A673 (cell line): ENCODE results near the gene POLG. TPM values are rescaled to one million over a fixed set of nuclear protein-coding genes. Genes with fewer than 3 reads are reported as not detected.

Source experiments
- BruUV-seq: library from RNA; stranded (reverse); fragments of 400-500 nt; replicated peaks from 2 replicates; lab custom pipeline; 2021; lab: Mats Ljungman, UMichigan
- CTCF ChIA-PET: fragments of 300-600 bp; sonication (Branson Sonifier 250); formaldehyde crosslinking; loops from one replicate; lab custom pipeline; 2022; ENCODE audit warnings: antibody characterized with exemption; lab: Charles Lee
- POLR2A ChIA-PET: fragments of 300-600 bp; sonication (Branson Sonifier 250); formaldehyde crosslinking; loops from one replicate; lab custom pipeline; 2022; ENCODE audit warnings: antibody characterized with exemption; ENCODE audit not compliant: low non-redundant PET; lab: Charles Lee
- DNase-seq: peaks from one replicate; pipeline ENCODE4 v3.0.0-alpha.2; 2015; ENCODE audit warnings: low spot score
- H3K27ac ChIP-seq: fragments of 200-600 bp; sonication (generic); 2 replicates; pipeline ENCODE4 v1.5.1; 2016; ENCODE audit warnings: mixed run types, low read depth, mild to moderate bottlenecking, mixed read lengths, antibody characterized with exemption, low read length; ENCODE audit not compliant: poor library complexity, severe bottlenecking
- H3K27me3 ChIP-seq: fragments of 200-600 bp; sonication (generic); replicated peaks from 2 replicates; pipeline ENCODE4 v1.6.1; 2017; ENCODE audit warnings: mixed run types, low read depth, mild to moderate bottlenecking, mixed read lengths, antibody characterized with exemption, low read length; ENCODE audit not compliant: insufficient read depth, poor library complexity
- H3K36me3 ChIP-seq: fragments of 200-600 bp; sonication (generic); 2 replicates; pipeline ENCODE4 v1.6.1; 2016; ENCODE audit warnings: mixed run types, mild to moderate bottlenecking, mixed read lengths, antibody characterized with exemption, low read length; ENCODE audit not compliant: insufficient read depth, poor library complexity, severe bottlenecking
- H3K4me1 ChIP-seq: fragments of 200-600 bp; sonication (generic); 2 replicates; pipeline ENCODE4 v1.6.1; 2017; ENCODE audit warnings: mixed run types, mild to moderate bottlenecking, mixed read lengths, antibody characterized with exemption, low read length; ENCODE audit not compliant: insufficient read depth, poor library complexity, severe bottlenecking
- H3K4me3 ChIP-seq: fragments of 200-600 bp; sonication (generic); 2 replicates; pipeline ENCODE4 v1.5.1; 2016; ENCODE audit warnings: low read depth, mixed run types, mild to moderate bottlenecking, mixed read lengths, low read length; ENCODE audit not compliant: poor library complexity, severe bottlenecking
- H3K9me3 ChIP-seq: fragments of 200-600 bp; sonication (generic); 2 replicates; pipeline ENCODE4 v1.6.1; 2016; ENCODE audit warnings: mixed run types, low read depth, mild to moderate bottlenecking, mixed read lengths, antibody characterized with exemption, low read length; ENCODE audit not compliant: poor library complexity, severe bottlenecking
- EZH2 ChIP-seq: fragments of 200-600 bp; sonication (generic); IDR thresholded peaks from 2 replicates; pipeline ENCODE4 v1.6.1; 2017; ENCODE audit warnings: borderline replicate concordance, low read depth, mild to moderate bottlenecking, mixed read lengths, antibody characterized with exemption, low read length; ENCODE audit not compliant: poor library complexity, severe bottlenecking
- intact Hi-C: fragments of 100-400 bp; cut with micrococcal nuclease; formaldehyde crosslinking; loops from one replicate; pipeline ENCODE4 v1.10.0; 2022; ENCODE audit not compliant: unreplicated experiment
- total RNA-seq: library from RNA; stranded (reverse); gene quantifications from 2 replicates; pipeline ENCODE4 v1.2.3, GENCODE V29; 2021
- TF ChIP-seq, protein P1 (sequence below): fragments of 300-800, 200-600 bp; sonication (generic); conservative IDR thresholded peaks from 2 replicates; pipeline ENCODE4 v1.5.1; 2017; ENCODE audit warnings: low read depth, mild to moderate bottlenecking, antibody characterized with exemption, low read length, moderate library complexity, mixed read lengths

POLG gene
- total RNA-seq, 1 experiment from 2014 or later = 166 TPM

DNA sequence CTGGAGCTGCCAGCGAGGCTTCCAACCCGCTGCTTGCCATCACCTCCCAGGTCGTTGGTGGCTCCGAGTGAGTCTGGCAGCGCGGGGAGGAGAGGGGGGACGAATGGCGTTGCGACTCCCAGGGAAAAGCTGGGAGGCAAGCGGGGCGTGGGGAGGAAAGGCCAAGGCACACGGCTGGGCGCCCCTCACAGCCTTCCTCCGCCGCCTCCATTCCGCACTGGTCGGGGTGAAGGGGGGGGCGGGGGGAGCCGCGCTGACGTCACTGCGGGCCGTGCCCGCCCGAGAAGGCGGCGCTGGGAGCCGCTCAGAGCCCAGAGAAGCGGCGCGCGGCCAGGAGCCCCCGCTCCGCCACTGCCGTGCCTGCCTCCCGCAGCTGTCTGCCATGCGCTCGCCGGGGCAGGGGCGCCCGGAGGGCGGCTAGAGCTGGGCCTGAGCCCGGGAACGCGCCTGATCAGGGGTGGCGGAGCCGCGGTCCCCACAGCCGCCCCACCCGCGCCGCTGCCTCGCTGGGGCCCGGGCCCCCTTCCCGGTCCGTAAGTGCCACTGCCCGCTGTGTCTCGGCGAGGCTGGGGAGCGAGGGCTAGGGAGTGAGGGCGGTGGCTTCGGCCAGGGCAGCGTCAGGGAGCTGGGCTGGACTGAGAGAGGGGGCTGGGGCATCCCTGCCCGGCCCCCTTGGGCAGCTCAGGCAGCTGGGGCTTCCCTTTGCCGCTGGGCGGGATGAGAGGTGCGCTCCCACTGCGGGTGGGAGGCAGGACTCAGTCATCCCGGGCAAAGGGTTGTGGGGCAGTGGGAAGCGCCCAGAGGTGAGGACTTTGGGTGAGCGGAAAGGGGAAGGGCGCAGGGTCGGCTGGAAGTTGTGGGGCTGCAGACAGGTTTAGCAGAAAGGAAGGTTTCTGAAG is 27.8 kb upstream of the POLG start:
- Histone ChIP-seq H3K4me1 (peaks cover 10% of the 10 kb centered on the region), H3K36me3 (no peaks in the 10 kb centered on the region), H3K27me3 (peaks cover 65% of the 10 kb centered on the region), H3K27ac (no peak overlapping the region), H3K4me3 (peak overlapping the region; percentile 50), H3K9me3 (no peaks in the 10 kb centered on the region)
- ChIA-PET CTCF (no interaction called here), POLR2A (interaction anchor here (0.7 kb wide), 1 partner anchor 83 kb away, joined by 3 read pairs; no protein-coding TSS in a partner anchor)
- DNase-seq = peak; percentile 34
- intact Hi-C loops = no loop called here
- BruUV-seq = no TSS peak
- no peak for TF ChIP-seq EZH2
- TF ChIP-seq, protein P1, sequence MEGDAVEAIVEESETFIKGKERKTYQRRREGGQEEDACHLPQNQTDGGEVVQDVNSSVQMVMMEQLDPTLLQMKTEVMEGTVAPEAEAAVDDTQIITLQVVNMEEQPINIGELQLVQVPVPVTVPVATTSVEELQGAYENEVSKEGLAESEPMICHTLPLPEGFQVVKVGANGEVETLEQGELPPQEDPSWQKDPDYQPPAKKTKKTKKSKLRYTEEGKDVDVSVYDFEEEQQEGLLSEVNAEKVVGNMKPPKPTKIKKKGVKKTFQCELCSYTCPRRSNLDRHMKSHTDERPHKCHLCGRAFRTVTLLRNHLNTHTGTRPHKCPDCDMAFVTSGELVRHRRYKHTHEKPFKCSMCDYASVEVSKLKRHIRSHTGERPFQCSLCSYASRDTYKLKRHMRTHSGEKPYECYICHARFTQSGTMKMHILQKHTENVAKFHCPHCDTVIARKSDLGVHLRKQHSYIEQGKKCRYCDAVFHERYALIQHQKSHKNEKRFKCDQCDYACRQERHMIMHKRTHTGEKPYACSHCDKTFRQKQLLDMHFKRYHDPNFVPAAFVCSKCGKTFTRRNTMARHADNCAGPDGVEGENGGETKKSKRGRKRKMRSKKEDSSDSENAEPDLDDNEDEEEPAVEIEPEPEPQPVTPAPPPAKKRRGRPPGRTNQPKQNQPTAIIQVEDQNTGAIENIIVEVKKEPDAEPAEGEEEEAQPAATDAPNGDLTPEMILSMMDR = no peak

DNA sequence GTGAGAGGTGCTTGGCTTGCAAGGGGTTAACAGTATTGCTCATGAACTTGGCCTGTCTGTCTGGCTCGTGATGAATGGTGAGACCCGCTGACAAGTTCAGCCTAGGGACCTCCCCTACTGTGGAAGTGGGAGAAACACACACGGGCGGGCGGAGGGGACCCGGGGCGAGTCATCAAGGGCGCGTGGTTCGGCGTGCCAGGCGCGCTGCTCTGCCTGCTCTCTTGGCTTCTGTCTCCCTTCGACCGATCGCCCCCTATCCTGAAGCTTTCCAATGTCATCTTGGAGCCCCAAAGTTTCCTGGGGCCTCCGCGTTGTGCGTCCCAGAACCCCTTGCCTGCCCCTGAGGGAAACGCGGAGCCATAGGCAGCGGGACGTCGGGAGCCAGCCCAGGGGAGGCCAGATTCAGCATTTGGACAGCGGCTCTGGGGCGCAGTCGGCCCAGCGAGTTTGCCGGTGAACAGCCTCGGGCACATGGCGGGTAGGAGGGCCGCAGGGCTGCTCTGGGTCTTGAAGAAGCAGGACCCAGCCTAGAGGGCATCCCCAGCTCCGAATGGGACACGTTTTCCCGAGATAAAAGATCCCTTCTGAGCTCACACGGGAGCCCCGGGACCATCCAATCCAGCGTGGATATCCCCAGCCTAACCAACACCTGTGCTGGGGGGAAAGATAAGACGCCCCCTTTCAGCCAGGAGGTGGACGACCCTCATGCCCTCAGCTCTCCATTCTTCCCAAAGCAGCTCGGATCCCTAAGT is 27.0 kb upstream of the POLG start:
- peak overlapping the region; percentile 50 for H3K4me3 ChIP-seq
- peaks cover 10% of the 10 kb centered on the region for H3K4me1 ChIP-seq
- no peaks in the 10 kb centered on the region for H3K36me3 ChIP-seq
- DNase-seq = peak; percentile 75
- no peaks in the 10 kb centered on the region for H3K9me3 ChIP-seq
- no peak overlapping the region for H3K27ac ChIP-seq
- intact Hi-C loops = no loop called here
- CTCF ChIA-PET = interaction anchor here (0.7 kb wide), 1 partner anchor 69 kb away, joined by 3 read pairs; no protein-coding TSS in a partner anchor
- no TSS peak for BruUV-seq
- TF ChIP-seq, protein P1 = no peak
- TF ChIP-seq EZH2 = peak; percentile 61
- POLR2A ChIA-PET = interaction anchor here (0.7 kb wide), 1 partner anchor 84 kb away, joined by 3 read pairs; no protein-coding TSS in a partner anchor
- H3K27me3 ChIP-seq = peaks cover 57% of the 10 kb centered on the region

DNA sequence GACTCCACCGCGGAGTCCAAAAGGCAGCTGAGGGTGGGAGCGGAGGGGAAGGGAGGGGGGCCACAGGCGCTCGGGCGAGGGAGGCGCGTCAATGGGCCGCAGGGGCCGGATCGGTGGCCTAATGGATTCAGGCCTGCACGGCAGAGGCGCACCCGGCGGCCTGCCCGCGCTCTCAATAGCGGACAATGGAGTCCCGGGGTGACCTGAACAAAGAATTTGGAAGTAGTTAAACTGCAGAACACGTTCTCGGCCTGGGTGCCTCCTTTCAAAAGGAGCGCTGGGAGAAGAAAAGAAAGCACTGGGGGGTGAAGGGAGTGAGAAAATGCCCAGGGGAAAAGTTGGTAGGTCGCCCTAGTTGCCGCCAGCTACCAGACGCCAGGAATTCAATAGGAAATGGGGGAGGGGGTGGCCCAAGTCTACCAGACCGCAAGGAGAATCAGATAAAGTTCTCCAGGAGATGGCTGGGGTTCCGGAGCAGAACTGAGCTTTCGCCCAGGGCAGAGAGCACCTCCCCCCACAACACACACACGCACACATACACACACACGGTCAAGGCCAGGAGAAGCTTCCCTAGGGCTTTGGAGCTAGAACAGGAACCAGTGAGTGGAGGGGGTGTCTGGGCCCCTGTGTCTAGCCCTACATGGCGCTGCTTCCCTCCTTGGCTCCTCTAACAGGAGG is 25.8 kb upstream of the POLG start:
- DNase-seq = no peak
- ChIA-PET POLR2A (no interaction called here), CTCF (interaction anchor here (0.7 to 4.1 kb wide), 4 partner anchors 70 to 112 kb away, joined by 3 to 32 read pairs (median 7); no protein-coding TSS in a partner anchor)
- no peak overlapping the region for H3K4me3 ChIP-seq
- peaks cover 60% of the 10 kb centered on the region for H3K27me3 ChIP-seq
- no peaks in the 10 kb centered on the region for H3K9me3 ChIP-seq
- no peak overlapping the region for H3K27ac ChIP-seq
- TF ChIP-seq, protein P1 = no peak
- no peak for TF ChIP-seq EZH2
- no peaks in the 10 kb centered on the region for H3K36me3 ChIP-seq
- BruUV-seq = no TSS peak
- intact Hi-C loops = no loop called here
- H3K4me1 ChIP-seq = peaks cover 10% of the 10 kb centered on the region
